NCI-H2196 treated with DMSO at 0.1 percent for 48 hours (cell line): ENCODE measurements around the gene SERPINA6.
"Not testable (repeated sequence)": the region's sequence is repeated elsewhere in the genome, so short reads cannot be mapped to it uniquely, and the experiment has no call there.

Source experiments
- DNase-seq: peaks from one replicate; lab custom pipeline; 2025; ENCODE audit not compliant: unreplicated experiment; lab: John Stamatoyannopoulos, UW

Gene SERPINA6

DNA sequence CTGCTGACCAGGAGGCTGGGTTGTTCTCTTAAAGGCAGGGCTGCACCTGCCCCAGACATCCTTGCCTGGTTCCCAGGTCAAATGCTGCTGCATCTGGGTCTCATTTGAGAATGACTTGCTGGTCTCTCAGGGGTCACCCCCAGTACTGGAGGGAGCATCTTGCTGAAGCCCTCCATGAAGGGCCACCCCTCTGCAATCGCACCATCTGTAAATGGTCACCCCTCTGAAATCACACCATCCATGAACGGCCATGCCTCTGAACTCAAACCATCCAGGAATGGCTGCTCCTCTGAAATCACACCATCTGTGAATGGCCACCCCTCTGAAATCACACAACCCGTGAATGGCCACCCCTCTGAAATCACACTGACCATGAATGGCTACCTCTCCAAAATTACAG lies 7.3 kb upstream of the SERPINA6 start:
- DNase-seq: no peak

DNA sequence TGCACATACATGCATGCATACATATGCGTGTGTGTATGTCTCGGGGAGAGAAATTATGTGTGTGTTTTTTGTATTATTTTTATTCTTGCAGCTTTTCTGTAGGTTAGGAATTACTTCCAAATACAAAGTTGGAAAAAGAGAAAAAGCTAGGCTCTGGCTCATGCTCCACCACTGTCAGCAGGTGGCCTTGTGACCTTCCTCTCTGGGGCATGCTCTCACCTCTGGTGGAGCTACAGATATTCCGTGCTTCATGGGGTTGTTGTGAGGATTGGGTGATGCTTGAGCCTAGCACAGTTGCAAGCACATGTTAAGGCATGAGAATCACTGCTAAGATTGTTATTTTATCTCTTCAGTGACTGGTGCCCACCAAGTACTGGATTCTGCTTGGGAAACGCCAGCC lies 6.7 kb upstream of the SERPINA6 start:
- no peak for DNase-seq

DNA sequence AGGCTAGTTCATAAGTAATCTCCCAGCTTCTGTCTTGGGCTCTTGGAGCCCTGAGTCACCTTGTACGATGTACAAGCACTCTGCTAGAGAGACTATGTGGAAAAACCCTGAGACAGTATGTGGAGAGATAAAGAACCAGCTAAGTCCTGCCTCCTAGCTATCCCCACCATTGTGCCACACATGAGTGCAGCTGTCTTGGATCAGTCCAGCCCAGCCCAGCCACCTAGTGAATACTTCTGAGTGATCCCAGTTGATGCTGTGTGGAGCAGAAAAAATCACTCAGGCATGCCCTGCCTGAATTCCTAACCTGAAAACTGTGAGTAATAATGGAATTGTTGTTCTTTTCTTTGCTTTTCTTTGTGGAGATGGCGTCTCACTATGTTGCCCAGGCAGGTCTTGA lies 5.1 kb upstream of the SERPINA6 start:
- DNase-seq: no peak

DNA sequence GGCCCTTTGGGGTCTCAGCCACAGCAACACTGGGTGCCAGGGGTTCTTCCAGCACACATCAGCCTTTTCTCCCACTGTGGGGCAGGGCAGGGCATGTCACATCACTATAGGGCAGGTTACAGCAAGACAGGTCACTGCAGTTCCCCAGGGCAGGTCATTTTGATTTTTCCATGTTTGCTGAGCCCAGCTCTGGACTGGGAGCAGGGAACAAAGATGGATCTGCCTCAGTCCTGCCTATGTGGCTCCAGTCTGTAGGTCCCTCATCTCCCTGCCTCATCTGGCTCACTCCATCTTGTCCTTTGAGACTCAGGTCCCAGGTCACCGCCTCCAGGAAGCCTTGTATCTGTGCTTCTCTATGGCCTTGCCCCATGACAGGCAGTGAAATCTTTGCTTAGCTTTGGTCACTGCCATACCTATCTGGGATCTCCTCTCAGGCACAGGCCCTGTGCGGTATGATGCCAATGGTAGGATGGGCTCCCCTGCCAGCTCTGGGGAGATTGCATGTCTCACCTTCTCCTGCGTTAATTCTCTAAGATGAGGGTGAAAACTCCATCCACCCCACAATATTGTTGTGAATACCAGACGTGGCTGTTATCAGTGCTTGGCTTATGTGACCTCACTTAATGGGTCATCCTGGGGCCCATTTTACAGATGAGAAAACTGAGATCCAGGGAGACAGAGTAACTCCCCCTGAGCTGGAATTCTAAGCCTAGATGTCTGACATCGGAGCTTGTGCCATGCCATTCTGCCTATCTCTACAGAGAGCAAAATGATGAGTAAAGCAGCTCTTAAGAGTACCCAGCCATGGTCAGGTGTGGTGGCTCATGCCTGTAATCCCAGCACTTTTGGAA lies 1.5 kb downstream of the SERPINA6 start:
- DNase-seq: no peak

DNA sequence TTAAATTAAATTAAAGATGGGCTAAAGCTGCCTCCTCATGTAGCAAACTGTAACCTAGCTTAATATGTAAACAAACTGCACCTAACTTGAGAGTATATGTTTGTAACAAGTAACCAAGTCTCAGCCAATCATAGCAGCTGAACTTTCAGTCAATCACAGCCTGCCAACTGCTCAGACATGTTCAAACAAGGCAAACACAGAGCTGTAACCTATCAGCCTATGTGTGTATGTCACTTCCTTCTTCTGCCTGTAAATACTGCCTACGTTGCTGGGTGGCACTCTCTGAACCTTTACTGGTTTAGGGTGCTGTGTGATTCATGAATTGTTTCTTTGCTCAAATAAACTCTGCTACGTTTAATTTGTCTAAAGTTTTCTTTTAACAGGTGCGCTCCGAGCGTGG lies 2.9 kb downstream of the SERPINA6 start:
- no peak for DNase-seq

DNA sequence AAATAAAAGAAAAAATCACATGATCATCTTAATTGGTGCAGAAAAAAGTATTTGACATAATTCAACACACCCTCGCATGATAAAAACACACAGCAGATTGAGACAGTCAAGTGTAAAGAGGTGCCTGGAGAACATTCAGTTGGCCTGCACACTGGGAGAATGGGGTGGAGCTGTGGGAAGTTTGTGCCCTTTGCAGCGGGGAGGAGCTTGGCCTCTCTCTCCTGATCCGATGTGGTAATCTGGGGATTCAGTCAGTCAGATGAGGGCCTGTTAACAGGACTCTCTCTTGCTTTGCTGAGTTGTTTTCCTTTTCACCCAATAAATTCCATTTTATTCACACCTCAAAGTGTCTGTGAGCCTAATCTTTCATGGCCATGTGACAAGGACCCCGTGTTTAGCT lies 5.9 kb downstream of the SERPINA6 start:
- DNase-seq: no peak

DNA sequence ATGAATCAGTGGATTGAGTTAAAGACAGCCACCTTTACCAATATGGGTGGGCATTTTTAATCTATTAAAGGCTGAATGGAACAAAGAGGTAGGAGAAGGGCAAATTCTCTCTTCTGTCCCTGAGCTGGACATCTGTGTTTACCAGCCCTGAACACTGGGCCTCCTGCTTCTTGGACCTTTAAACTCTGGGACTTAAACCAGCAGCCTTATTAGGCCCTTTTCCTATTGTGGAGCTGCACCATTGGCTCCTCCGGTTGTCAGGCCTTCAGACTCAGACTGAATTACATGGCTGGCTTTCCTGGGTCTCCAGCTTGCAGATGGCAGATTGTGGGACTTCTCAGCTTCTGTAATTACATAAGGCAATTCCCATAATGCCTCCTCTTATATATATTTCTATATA lies 6.4 kb downstream of the SERPINA6 start:
- no peak for DNase-seq

DNA sequence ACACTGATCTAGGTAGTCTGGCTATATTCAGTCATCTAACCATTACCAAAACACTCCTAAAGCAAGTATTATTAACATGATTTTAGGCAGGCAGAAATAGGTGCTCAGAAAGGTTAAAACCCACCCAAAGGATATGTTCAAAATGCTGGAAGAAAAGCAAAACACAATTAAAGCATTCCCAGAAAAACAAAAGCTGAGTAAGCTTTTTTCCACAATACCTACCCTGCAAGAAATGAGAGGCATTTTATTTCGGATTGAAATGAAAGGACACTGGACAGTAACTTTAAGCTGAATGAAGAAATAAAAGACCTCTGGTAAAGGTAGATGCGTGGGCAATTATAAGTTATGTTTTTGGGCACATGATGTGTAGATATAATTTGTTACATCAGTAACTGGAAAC lies 8.2 kb downstream of the SERPINA6 start:
- DNase-seq: no peak

DNA sequence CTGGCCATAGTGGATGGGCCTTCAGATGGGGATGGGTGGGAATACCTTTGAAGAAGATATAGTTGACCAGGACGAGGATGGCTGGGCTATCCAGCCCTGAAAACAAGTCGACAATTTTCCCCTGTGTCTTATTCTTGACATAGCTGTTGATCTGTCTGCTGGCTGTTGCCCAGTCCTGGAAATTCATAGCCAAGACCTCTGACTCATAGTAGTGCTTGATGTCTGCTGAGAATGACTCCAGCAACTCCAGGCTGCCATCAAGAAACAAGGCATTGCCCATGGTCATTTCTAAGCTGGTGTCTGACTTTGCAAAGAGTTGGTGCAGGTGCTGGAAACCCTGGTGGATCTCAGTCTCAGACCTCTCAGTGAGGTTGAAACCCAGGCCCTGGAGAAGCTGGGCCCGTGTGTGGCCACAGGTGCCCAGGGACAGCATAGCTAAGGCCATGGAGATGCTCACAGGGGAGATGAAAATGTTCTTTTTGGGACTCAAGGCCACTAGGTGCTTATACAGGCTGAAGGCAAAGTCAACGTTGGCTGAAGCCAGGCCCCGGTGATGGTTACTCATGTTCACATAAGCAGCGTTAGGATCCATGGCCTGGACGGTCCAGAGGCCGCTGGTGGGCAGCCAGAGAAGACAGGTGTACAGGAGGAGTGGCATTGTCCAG lies 9.0 kb downstream of the SERPINA6 start:
- DNase-seq: no peak

DNA sequence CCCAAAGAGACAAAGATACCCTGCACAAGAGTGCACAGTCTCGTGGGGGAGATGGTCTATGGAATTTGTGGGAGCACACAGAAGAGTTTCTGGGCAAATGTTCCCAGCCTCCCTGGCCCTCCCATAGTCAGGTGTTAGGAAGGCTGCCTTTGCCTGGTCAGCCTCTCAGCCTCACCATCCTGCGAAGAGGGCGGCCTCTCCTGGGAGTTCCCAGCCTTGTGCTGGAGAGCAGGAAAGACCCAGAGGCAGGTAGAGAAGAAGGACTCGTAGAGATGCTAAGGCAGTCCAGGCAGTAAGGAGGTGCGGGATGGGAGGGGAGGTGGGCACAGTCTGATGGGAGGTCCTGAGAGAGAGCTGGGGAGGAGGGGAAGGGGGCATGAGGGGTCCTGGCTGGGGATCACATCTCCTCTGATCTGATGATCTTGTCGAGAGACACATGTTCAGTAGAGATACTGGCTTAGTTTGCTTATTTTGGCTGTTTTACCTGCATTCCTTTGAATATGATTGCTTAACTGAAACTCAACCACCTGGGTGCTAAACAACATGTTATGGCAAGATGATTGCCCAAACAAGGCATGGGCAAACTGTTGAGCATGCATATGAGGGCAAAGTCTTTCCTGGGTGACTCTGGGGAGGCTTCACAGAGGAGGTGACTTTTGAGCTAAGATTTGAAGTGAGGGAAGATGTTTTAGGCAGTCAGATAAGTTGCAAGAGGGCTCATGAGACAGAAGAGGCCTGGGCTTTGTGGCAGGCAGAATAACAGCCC lies 10.5 kb downstream of the SERPINA6 start:
- DNase-seq: no peak

DNA sequence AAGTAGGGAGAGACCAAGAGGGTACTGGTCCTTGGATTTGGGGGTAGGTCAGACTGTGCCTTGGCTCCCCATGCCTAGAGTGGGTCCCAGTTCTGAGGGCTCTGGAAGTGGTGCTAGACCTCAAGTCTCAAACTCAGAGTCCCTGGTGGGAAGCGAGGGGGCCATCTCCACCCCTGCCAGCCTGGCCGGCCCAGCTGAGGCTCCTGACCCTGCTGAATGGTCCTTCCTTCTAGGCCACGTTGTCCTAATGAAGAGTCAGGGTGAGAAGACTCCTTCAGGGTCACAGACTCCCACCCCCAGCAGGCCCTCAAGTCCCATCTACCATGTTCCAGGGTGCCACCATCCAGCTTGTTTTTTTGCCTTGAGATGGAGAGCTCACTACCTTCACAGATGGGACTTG lies 12.9 kb downstream of the SERPINA6 start:
- DNase-seq: no peak

DNA sequence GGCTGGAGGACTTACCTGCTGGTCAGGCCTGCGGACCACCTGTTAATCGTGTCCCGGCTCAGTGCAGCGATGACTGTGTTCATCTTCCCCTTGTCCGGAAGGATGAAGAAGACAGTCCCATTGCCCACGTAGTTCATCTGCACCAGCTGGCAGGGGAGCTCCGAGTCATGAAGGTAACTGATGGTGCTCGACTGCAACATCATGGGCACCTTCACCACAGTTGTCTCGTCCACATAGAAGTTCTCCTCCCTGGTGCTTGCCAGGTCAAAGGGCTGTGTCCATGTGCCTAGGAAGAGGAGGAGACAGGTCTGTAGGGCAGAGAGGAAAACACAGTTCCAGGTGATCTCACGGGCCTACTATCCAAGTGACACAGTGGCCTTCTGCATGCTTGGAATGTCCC lies 13.4 kb downstream of the SERPINA6 start:
- DNase-seq: no peak

DNA sequence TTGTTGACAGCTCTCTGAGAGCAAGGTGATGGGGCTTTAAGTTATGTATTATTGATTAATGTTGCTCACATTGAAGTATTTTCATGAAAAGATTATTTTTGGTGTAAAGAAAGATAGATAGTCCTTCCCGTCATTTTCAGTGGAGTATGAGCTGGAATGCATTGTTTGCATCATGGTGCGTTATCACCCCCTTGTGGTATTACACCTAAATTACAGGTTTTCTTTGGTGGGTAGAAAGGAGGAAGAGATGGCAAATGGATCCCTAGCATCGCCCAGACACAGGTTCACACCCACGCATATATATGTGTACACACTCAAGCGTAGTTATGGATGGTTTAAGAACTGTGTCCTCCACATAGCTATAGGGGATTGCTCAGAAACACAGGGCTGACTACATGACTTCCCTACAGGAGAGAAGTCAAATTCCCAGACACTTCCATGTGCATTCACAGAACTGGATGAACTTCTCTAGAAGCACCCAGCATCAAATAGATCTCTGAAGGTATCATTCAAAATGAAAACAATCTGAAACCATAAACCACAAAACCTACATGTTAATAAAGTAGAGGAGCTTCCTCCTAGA lies 15.6 kb downstream of the SERPINA6 start:
- DNase-seq: no peak

DNA sequence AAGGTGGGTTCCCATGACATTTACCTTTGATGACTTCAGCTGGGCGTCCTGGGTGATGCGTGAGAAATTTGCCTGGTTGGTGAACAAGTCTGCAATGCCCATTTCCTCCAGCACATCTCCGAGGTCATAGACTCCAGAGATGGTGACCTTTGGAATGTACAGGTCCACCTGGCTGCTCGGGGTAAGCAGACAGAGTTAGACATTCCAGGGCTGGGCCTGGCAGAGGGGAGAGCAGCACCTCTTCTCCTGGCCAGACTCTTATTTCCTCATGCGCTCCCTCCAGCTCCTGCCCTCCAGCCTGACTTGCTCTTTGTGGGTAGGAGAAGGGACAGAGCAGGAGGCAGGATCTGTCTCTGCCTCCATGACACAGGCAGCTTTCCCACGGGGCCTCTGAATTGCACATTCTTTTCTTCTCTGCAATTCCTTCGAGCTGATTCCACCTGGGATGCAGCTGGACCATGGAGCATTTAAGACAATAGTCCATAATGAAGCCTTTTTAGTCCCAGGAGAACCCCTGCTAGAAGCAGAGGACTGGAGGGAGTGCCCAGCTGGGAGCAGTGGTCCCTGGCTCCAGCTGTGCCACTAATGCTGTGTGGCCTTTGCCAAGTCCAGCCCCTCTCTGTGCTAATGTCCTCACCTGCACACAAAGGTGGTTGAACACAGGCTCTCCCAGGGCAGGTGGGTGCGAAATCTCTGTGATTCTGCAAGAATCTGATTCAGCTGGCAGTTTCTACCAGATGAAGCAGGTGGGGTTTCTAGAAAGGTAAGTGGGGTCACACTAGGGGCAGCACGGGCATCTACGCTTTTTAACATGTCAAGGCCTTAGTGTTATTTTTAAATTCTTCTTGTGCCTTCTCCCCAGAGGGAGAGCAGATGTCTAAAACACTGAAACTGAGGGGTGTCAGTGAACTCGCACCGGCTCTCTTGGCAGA lies 16.8 kb downstream of the SERPINA6 start:
- DNase-seq: no peak

DNA sequence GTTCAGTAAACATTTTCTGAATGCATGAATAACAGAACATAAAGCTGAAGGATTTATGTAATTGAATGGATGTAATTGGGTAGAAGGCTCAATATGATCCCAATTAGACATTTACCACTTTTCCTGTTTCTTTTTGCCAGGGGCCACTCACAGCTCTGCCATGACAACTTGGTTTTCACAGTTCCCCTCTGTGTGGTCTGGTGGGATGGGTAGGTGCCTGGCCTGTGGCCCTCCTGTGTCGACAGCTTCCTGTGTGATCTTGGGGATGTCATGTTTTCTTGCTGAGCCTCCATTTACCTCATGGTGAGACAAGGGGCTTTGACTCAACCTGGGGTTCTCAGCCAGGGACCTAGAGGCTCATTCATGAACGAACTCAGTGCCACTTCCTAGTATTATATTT lies 17.5 kb downstream of the SERPINA6 start:
- no peak for DNase-seq

DNA sequence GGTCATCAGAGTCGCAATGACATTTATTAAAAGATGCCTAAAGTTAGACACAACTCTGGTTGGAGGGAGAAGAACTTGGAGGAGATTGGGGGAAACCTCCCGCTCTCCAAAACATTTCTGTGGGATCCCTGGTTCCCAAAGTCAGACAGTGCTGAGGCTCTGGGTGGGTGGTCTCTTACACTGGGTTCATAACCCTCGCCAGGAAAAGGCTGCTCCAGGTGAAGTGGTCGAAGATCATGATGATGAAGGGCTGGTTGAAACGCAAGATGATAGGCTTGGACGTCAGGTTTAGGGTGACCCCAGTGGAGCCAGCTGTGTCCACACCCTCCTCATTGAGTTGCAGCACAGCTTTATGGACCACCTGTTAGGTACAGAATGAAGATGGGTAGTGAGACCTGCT lies 18.9 kb downstream of the SERPINA6 start:
- DNase-seq: no peak

DNA sequence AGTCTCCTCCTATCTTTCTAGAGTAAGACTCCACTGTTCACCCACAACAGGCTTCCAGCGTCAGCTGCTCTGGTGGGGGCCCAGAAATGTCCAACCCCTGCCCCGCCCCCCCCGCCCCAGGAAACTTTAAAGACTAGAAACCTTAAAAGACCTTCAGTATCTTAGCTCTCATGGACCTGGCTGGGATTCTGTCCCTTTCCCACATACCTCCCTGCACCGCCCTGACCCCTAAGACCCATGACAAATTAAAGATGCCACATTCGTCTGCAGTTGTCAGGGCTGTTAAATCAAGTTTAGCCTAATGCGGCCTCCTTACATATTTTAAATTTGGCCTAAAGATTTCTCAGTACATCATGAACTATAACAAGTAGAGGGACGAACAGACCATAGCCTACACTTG lies 20.0 kb downstream of the SERPINA6 start:
- DNase-seq: no peak

DNA sequence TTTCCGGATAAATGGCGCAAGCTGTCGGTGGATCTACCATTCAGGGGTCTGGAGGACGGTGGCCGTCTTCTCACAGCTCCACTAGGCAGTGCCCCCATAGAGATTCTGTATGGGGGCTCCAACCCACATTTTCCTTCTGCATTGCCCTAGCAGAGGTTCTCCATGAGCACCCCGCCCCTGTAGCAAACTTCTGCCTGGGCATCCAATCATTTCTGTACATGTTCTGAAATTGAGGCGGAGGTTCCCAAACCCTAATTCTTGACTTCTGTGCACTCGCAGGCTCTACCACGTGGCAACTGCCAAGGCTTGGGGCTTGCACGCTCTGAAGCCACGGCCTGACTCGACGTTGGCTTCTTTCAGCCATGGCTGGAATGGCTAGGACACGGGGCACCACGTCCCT lies 25.0 kb downstream of the SERPINA6 start:
- DNase-seq: no peak

DNA sequence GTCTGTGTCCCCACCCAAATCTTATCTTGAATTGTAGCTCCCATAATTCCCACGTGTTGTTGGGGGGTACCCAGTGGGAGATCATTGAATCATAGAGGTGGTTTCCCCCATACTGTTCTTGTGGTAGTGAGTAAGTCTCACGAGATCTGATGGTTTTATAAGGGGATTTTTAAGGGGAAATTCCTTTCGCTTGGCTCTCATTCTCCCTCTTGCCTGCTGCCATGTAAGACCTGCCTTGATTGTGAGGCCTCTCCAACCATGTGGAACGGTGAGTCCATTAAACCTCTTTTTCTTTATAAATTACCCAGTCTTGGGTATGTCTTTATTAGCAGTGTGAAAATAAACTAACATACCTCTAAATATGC lies 27.0 kb downstream of the SERPINA6 start:
- not testable (repeated sequence) for DNase-seq

DNA sequence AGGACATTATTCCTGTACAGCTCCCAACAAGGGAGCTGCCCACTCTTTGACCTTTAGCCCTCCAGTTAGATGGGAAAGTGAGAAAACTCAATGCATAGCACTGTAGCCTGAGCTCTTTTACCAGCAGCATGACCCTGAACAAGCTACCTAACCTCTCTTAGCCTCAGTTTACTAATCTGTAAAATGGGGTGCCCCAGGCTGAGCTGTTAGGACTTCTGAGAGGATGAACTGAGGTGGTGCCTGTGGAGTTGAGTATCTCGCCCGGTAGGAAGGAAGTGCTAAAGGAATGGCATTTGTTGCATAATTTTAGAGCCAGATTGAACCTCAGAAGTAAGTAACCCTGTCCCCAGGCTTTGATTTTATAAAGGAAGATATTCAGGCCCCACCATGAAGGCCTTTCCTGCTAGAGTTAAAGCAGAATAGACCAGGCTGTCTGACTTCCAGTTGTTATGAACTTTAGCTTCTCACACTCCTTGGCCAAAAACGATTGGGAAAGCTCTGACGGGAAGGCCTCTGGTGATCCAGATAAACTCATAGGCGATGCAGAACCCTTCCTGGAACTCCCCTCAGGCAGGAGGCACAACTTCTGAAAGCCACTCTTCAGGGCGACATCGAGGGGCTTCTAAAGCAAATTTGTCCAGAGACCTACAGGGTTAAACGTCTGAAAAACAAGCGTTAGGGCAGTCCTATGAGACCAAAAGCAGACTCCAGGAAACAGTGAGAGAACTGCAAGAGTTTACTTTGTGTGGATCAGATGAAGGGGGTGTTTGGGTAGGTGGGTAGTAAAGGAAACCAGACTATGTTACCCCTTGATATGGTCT lies 27.6 kb downstream of the SERPINA6 start:
- DNase-seq: no peak
